ENCODE results near the gene NDUFA11.

NDUFA11 gene

GRCh38 chr19:5951338-5951861 is 47.8 kb upstream of the NDUFA11 start:
- TF ChIP-seq CTCF (IDR thresholded peaks at IDR 0.05; ENCODE audit: low read depth, low read length, poor library complexity, severe bottlenecking) (no peak), EZH2phosphoT487 (IDR thresholded peaks at IDR 0.05; ENCODE audit: borderline replicate concordance, low read length) (no peak)
- H4K20me1 ChIP-seq (ENCODE audit: control insufficient read depth, insufficient read depth, low read depth, low read length): peaks cover 28% of the 10 kb centered on the region
- peaks cover 97% of the 10 kb centered on the region for H3K79me2 ChIP-seq (ENCODE audit: control insufficient read depth, low read length)
- H3F3A ChIP-seq (ENCODE audit: control insufficient read depth, insufficient read depth): no peaks in the 10 kb centered on the region
- H3K27me3 ChIP-seq (ENCODE audit: control insufficient read depth, low read length): no peaks in the 10 kb centered on the region
- no peak overlapping the region for H3K4me3 ChIP-seq (ENCODE audit: low read length)
- H3K4me2 ChIP-seq (ENCODE audit: low read length): no peak overlapping the region
- H3K9me3 ChIP-seq (ENCODE audit: control insufficient read depth, insufficient read depth, low read length): no peaks in the 10 kb centered on the region
- H3K27ac ChIP-seq (ENCODE audit: low read depth, low read length): no peak overlapping the region
- peaks cover 43% of the 10 kb centered on the region for H3K36me3 ChIP-seq (ENCODE audit: control insufficient read depth, low read length)
- H3K9me2 ChIP-seq (replicated peaks; ENCODE audit: control insufficient read depth, low read length): no peaks in the 10 kb centered on the region
- H3K4me1 ChIP-seq (ENCODE audit: control insufficient read depth, low read length): peaks cover 50% of the 10 kb centered on the region

DNA sequence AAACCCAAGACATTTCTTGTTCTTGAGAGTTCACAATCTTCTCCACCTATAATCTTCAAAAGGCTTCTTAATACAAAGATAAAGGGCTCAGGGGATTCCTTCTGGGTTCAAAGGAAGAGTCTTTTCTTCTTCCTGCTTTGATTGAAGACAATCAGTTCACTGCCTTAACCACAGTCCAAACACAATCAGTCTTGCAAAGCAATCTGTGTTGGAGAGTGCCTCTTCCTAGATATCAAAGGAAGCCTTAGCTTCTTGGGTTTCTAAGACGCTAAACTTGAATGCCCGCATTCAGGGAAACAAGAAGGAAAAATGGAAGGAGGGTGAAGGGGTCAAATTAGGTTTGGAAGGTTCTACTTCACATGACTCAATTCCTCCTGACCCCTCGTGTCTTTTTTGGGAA is 47.2 kb upstream of the NDUFA11 start:
- H3K4me3 ChIP-seq (ENCODE audit: low read length): no peak overlapping the region
- no peak overlapping the region for H3K27ac ChIP-seq (ENCODE audit: low read depth, low read length)
- H3K9me2 ChIP-seq (replicated peaks; ENCODE audit: control insufficient read depth, low read length): no peaks in the 10 kb centered on the region
- no peaks in the 10 kb centered on the region for H3F3A ChIP-seq (ENCODE audit: control insufficient read depth, insufficient read depth)
- H3K27me3 ChIP-seq (ENCODE audit: control insufficient read depth, low read length): no peaks in the 10 kb centered on the region
- peaks cover 43% of the 10 kb centered on the region for H3K4me1 ChIP-seq (ENCODE audit: control insufficient read depth, low read length)
- no peaks in the 10 kb centered on the region for H3K9me3 ChIP-seq (ENCODE audit: control insufficient read depth, insufficient read depth, low read length)
- H3K79me2 ChIP-seq (ENCODE audit: control insufficient read depth, low read length): peaks cover 97% of the 10 kb centered on the region
- H4K20me1 ChIP-seq (ENCODE audit: control insufficient read depth, insufficient read depth, low read depth, low read length): peaks cover 28% of the 10 kb centered on the region
- H3K4me2 ChIP-seq (ENCODE audit: low read length): no peak overlapping the region
- no peak for TF ChIP-seq CTCF (IDR thresholded peaks at IDR 0.05; ENCODE audit: low read depth, low read length, poor library complexity, severe bottlenecking)
- TF ChIP-seq EZH2phosphoT487 (IDR thresholded peaks at IDR 0.05; ENCODE audit: borderline replicate concordance, low read length): no peak
- peaks cover 50% of the 10 kb centered on the region for H3K36me3 ChIP-seq (ENCODE audit: control insufficient read depth, low read length)

- Histone ChIP-seq H3K4me1 (ENCODE audit: control insufficient read depth, low read length) (peaks cover 36% of the 10 kb centered on the region), H3K4me2 (ENCODE audit: low read length) (no peak overlapping the region), H3K27ac (ENCODE audit: low read depth, low read length) (no peak overlapping the region), H3K36me3 (ENCODE audit: control insufficient read depth, low read length) (peaks cover 55% of the 10 kb centered on the region), H4K20me1 (ENCODE audit: control insufficient read depth, insufficient read depth, low read depth, low read length) (peaks cover 34% of the 10 kb centered on the region), H3K79me2 (ENCODE audit: control insufficient read depth, low read length) (peaks cover 97% of the 10 kb centered on the region), H3K9me3 (ENCODE audit: control insufficient read depth, insufficient read depth, low read length) (no peaks in the 10 kb centered on the region), H3K9me2 (replicated peaks; ENCODE audit: control insufficient read depth, low read length) (no peaks in the 10 kb centered on the region), H3F3A (ENCODE audit: control insufficient read depth, insufficient read depth) (no peaks in the 10 kb centered on the region), H3K4me3 (ENCODE audit: low read length) (no peak overlapping the region), H3K27me3 (ENCODE audit: control insufficient read depth, low read length) (no peaks in the 10 kb centered on the region)
- TF ChIP-seq CTCF (IDR thresholded peaks at IDR 0.05; ENCODE audit: low read depth, low read length, poor library complexity, severe bottlenecking) (no peak), EZH2phosphoT487 (IDR thresholded peaks at IDR 0.05; ENCODE audit: borderline replicate concordance, low read length) (no peak)
Measured at GRCh38 chr19:5949792-5950305, 46.3 kb upstream of the NDUFA11 start.

Data from DOHH2 (cell line).